Activated T-cell treated with anti-CD3 and anti-CD28 coated beads for 24 hours (primary cell): ENCODE results near the gene TRIM61.
"Not testable (repeated sequence)": the region's sequence is repeated elsewhere in the genome, so short reads cannot be mapped to it uniquely, and the experiment has no call there.

Source experiments
- DNase-seq: peaks from one replicate; pipeline ENCODE4 v3.0.0-alpha.2; 2020; ENCODE audit warnings: low read depth

TRIM61 gene

GRCh38 chr4:164977243-164978164 lies at the start of gene TRIM61:
Gene TRIM61, minus strand, starts transcription at chr4:164977657. Its CDS starts 7,655 bp downstream, at chr4:164970002.
- DNase-seq, result peak; percentile 41

GRCh38 chr4:165025782-165026181 lies 48.3 kb upstream of the TRIM61 start:
- not testable (repeated sequence) for DNase-seq

- DNase-seq, result not testable (repeated sequence)
Observed at GRCh38 chr4:165019995-165020394, 42.5 kb upstream of the TRIM61 start.

- DNase-seq, result no peak
Observed at GRCh38 chr4:165016971-165017370, 39.5 kb upstream of the TRIM61 start.

- no peak for DNase-seq
Observed at GRCh38 chr4:165013691-165014090, 36.2 kb upstream of the TRIM61 start.

GRCh38 chr4:165011403-165011802 lies 33.9 kb upstream of the TRIM61 start:
- DNase-seq, result no peak

- no peak for DNase-seq
Observed at GRCh38 chr4:165010991-165011390, 33.5 kb upstream of the TRIM61 start.

GRCh38 chr4:165010487-165010886 lies 33.0 kb upstream of the TRIM61 start:
- no peak for DNase-seq

GRCh38 chr4:165009493-165010227 lies 32.2 kb upstream of the TRIM61 start:
- DNase-seq, result no peak

GRCh38 chr4:165006886-165007285 lies 29.4 kb upstream of the TRIM61 start:
- no peak for DNase-seq

- DNase-seq, result no peak
Observed at GRCh38 chr4:165006456-165006855, 29.0 kb upstream of the TRIM61 start.

GRCh38 chr4:165005352-165005925 lies 28.0 kb upstream of the TRIM61 start:
- no peak for DNase-seq

- DNase-seq, result not testable (repeated sequence)
Observed at GRCh38 chr4:165001957-165002356, 24.5 kb upstream of the TRIM61 start.

GRCh38 chr4:164998526-164999080 lies 21.1 kb upstream of the TRIM61 start:
- not testable (repeated sequence) for DNase-seq

GRCh38 chr4:164997941-164998340 lies 20.5 kb upstream of the TRIM61 start:
- no peak for DNase-seq

GRCh38 chr4:164997324-164997723 lies 19.9 kb upstream of the TRIM61 start:
- DNase-seq, result no peak

GRCh38 chr4:164996123-164996522 lies 18.7 kb upstream of the TRIM61 start:
- DNase-seq, result not testable (repeated sequence)

GRCh38 chr4:164990786-164991185 lies 13.3 kb upstream of the TRIM61 start:
- not testable (repeated sequence) for DNase-seq

- no peak for DNase-seq
Observed at GRCh38 chr4:164989471-164989870, 12.0 kb upstream of the TRIM61 start.

GRCh38 chr4:164971929-164972328 lies 5.5 kb downstream of the TRIM61 start:
- DNase-seq, result not testable (repeated sequence)

GRCh38 chr4:164959896-164960295 lies 17.6 kb downstream of the TRIM61 start:
- DNase-seq, result no peak

GRCh38 chr4:164959421-164959820 lies 18.0 kb downstream of the TRIM61 start:
- not testable (repeated sequence) for DNase-seq
